T-helper 1 cell treated with Interleukin-12 subunit alpha and Interleukin-12 subunit beta and Interleukin-4 antibody, amounts not matched to agents 30 ng/mL and 1 ng/mL, for 36 hours (primary cell): ENCODE data around the gene FOXB1. TPM values are rescaled to one million over a fixed set of nuclear protein-coding genes. Genes with fewer than 3 reads are reported as not detected.

Experiments used
- intact Hi-C: fragments of 100-400 bp; cut with micrococcal nuclease; formaldehyde crosslinking; loops from one replicate; pipeline ENCODE4 v1.15.1; 2024
- total RNA-seq: library from RNA; stranded (reverse); gene quantifications from 2 replicates; pipeline ENCODE4 v1.2.3, GENCODE V29; 2022

The FOXB1 gene
- total RNA-seq, 1 donor from 2014 or later, result 1.6 TPM

- intact Hi-C loops, result loop anchor here (10.0 kb wide), 1 partner anchor 274 kb away; no protein-coding TSS in a partner anchor
Measured at GRCh38 chr15:59998305-59998949, 5.7 kb upstream of the FOXB1 start.

- intact Hi-C loops, result loop anchor here (10.0 kb wide), 1 partner anchor 274 kb away; no protein-coding TSS in a partner anchor
Measured at GRCh38 chr15:59998950-59999611, 5.0 kb upstream of the FOXB1 start.

GRCh38 chr15:59999612-60000112 lies 4.4 kb upstream of the FOXB1 start:
- intact Hi-C loops, result loop anchor here (5.0 to 10.0 kb wide), 3 partner anchors 37 to 1937 kb away; no protein-coding TSS in a partner anchor

GRCh38 chr15:60000113-60000823 lies 3.8 kb upstream of the FOXB1 start:
- intact Hi-C loops, result loop anchor here (5.0 kb wide), 2 partner anchors 38 to 1938 kb away; no protein-coding TSS in a partner anchor

- intact Hi-C loops, result loop anchor here (5.0 kb wide), 2 partner anchors 39 to 1939 kb away; no protein-coding TSS in a partner anchor
Measured at GRCh38 chr15:60000824-60001609, 3.1 kb upstream of the FOXB1 start.

- intact Hi-C loops, result loop anchor here (5.0 kb wide), 2 partner anchors 40 to 1940 kb away; no protein-coding TSS in a partner anchor
Measured at GRCh38 chr15:60001610-60002527, 2.2 kb upstream of the FOXB1 start.

- intact Hi-C loops, result loop anchor here (5.0 kb wide), 2 partner anchors 40 to 1940 kb away; no protein-coding TSS in a partner anchor
Measured at GRCh38 chr15:60002528-60003218, 1.4 kb upstream of the FOXB1 start.

GRCh38 chr15:60003243-60004008 lies 685 bp upstream of the FOXB1 start:
- intact Hi-C loops, result loop anchor here (5.0 kb wide), 2 partner anchors 41 to 1941 kb away; no protein-coding TSS in a partner anchor

GRCh38 chr15:60004846-60005351 lies 788 bp downstream of the FOXB1 start:
- intact Hi-C loops, result loop anchor here (5.0 kb wide), 7 partner anchors 43 to 1943 kb away; partner anchors contain the start of genes ANXA2 and ICE2

- intact Hi-C loops, result loop anchor here (1.0 to 5.0 kb wide), 14 partner anchors 8 to 839 kb away; partner anchors contain the start of genes ANXA2, BNIP2 and ICE2
Measured at GRCh38 chr15:60005352-60006202, 1.5 kb downstream of the FOXB1 start.

- intact Hi-C loops, result loop anchor here (1.0 to 5.0 kb wide), 14 partner anchors 9 to 838 kb away; partner anchors contain the start of genes ANXA2, BNIP2 and ICE2
Measured at GRCh38 chr15:60006203-60006862, 2.2 kb downstream of the FOXB1 start.

GRCh38 chr15:60006873-60007272 lies 2.8 kb downstream of the FOXB1 start:
- intact Hi-C loops, result loop anchor here (1.0 to 5.0 kb wide), 14 partner anchors 10 to 837 kb away; partner anchors contain the start of genes ANXA2, BNIP2 and ICE2

- intact Hi-C loops, result loop anchor here (5.0 kb wide), 5 partner anchors 68 to 573 kb away; partner anchors contain the start of genes ANXA2 and ICE2
Measured at GRCh38 chr15:60009124-60009960, 5.2 kb downstream of the FOXB1 start.

GRCh38 chr15:60009980-60010732 lies 6.0 kb downstream of the FOXB1 start:
- intact Hi-C loops, result loop anchor here (2.0 to 5.0 kb wide), 6 partner anchors 13 to 572 kb away; partner anchors contain the start of genes ANXA2 and ICE2
